ENCODE data around the gene HSD17B1. TPM values are rescaled to one million over a fixed set of nuclear protein-coding genes. Genes with fewer than 3 reads are reported as not detected.
A peak's percentile ranks its signal among the peaks of the same experiment; 100 is the strongest.

The HSD17B1 gene
- total and polyA plus RNA-seq, 2 of the 4 experiments (the other 2 are of a cell fraction): 0.72 to 1.4 TPM

DNA sequence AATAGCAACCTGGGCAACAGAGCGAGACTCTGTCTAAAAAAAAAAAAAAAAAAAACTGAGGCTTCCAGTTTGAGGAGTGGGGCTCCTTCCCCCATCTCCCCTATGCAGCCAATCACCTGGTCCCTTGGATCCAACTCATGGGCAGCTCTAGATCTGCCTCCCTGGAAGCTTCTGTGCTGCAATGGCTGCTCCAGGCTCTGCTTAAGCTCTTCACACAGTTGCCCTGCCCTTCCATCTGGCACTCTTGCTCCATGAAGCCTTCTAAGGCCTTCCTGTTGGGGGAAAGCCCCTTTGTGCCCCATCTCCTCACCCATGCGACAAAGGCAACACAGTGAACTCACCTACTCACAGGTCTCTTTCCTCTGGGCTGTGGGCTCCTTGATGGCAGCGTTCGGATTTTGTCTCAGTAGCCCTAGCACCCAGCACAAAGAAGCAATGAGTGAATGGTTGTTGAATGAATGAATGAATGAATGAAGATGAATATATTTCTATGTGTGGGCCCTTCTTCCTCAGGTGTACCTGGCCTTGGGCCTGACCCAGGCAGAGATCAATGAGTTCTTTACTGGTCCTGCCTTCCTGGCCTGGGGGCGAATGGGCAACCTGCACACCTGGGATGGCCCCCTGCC lies 14.8 kb upstream of the HSD17B1 start:
- Histone ChIP-seq H3K79me1 (ENCODE audit: low read depth in 1 of 2, low read length in 2 of 2) (peaks cover 16 to 32% of the 10 kb centered on the region in 2 experiments), H3K4me2 (ENCODE audit: low read depth, low read length) (no peak overlapping the region), H2BK5ac (ENCODE audit: low read depth, low read length, poor library complexity, severe bottlenecking) (no peak overlapping the region), H3K9ac (ENCODE audit: low read depth, low read length) (no peak overlapping the region), H2AK5ac (ENCODE audit: low read depth, low read length) (peak overlapping the region; percentile 53; the same call in 1 of the 2 replicates), H3K4me1 (ENCODE audit: control insufficient read depth, insufficient read depth, low read length) (peaks cover 10% of the 10 kb centered on the region), H3K9me1 (ENCODE audit: insufficient read depth, low read length) (peaks cover 26% of the 10 kb centered on the region), H4K20me1 (ENCODE audit: insufficient read depth, low read length) (peaks cover 9% of the 10 kb centered on the region; the same call in 1 of the 2 replicates), H4K8ac (ENCODE audit: low read depth in 2 of 2, low read length in 2 of 2) (no peak overlapping the region; a peak in 1 of 4 replicates), H2BK20ac (ENCODE audit: low read depth, low read length) (no peak overlapping the region), H3K4me3 (ENCODE audit: insufficient read depth, low read depth, low read length) (no peak overlapping the region), H4K5ac (ENCODE audit: low read depth, low read length) (no peak overlapping the region), H3K56ac (ENCODE audit: extremely low read depth, insufficient read depth, low read length) (no peak overlapping the region), H4K91ac (ENCODE audit: insufficient read depth, low read depth, low read length) (no peak overlapping the region), H3K36me3 (ENCODE audit: control insufficient read depth, insufficient read depth, low read length) (peaks cover 33% of the 10 kb centered on the region), H2BK120ac (ENCODE audit: low read depth, low read length) (no peak overlapping the region), H3K14ac (replicated peaks; ENCODE audit: low read depth, low read length) (no peak overlapping the region), H3K18ac (ENCODE audit: low read depth, low read length) (no peak overlapping the region), H3K4ac (ENCODE audit: low read depth, low read length) (no peak overlapping the region), H2BK15ac (ENCODE audit: low read depth, low read length) (no peak overlapping the region), H2AFZ (replicated peaks; ENCODE audit: low read length, poor library complexity) (no peak overlapping the region), H3K27ac (ENCODE audit: insufficient read depth, low read length) (no peak overlapping the region), H3K27me3 (ENCODE audit: control insufficient read depth, insufficient read depth, low read length) (no peaks in the 10 kb centered on the region), H3K23ac (ENCODE audit: low read depth, low read length) (no peak overlapping the region), H2AK9ac (replicated peaks; ENCODE audit: low read depth, low read length, poor library complexity) (peak overlapping the region; percentile 31), H3K9me3 (ENCODE audit: control insufficient read depth, insufficient read depth, low read length) (no peaks in the 10 kb centered on the region)
- CTCF ChIA-PET: interaction anchor here (0.6 kb wide), 2 partner anchors 141 to 367 kb away, joined by 3 read pairs; no protein-coding TSS in a partner anchor
- intact Hi-C loops (cut with micrococcal nuclease): no loop called here
- POLR2A ChIA-PET (ENCODE audit: unreplicated experiment): no interaction called here
- no peak for DNase-seq
- dilution Hi-C loops (cut with HindIII; ENCODE audit: low sequenced_read_pairs, unreplicated experiment): no loop called here
- ATAC-seq (ENCODE audit: low read depth): no peak
- TSS peak; percentile 27 for BruUV-seq (replicated peaks)
- TF ChIP-seq MAZ (IDR thresholded peaks at IDR 0.05; ENCODE audit: borderline replicate concordance, low read depth, low read length) (no peak), RFX5 (IDR thresholded peaks at IDR 0.05; ENCODE audit: low read depth, low read length) (no peak), MAFK (IDR thresholded peaks at IDR 0.05; ENCODE audit: low read depth, low read length) (no peak), BHLHE40 (IDR thresholded peaks at IDR 0.05; ENCODE audit: low read depth, low read length) (no peak), FOS (IDR thresholded peaks at IDR 0.05; ENCODE audit: low read depth, low read length) (no peak), CEBPB (IDR thresholded peaks at IDR 0.05; ENCODE audit: low read depth, low read length) (no peak), RCOR1 (IDR thresholded peaks at IDR 0.05; ENCODE audit: insufficient replicate concordance, low read length) (no peak), SMC3 (IDR thresholded peaks at IDR 0.05; ENCODE audit: low read depth, low read length) (no peak), CHD1 (IDR thresholded peaks at IDR 0.05; ENCODE audit: low read depth, low read length) (no peak), NFE2L2 (IDR thresholded peaks at IDR 0.05; ENCODE audit: low read depth, low read length) (no peak), MXI1 (IDR thresholded peaks at IDR 0.05; ENCODE audit: borderline replicate concordance, low read depth, low read length) (no peak), ELK1 (IDR thresholded peaks at IDR 0.05; ENCODE audit: borderline replicate concordance, low read depth, low read length) (no peak), POLR2A (IDR thresholded peaks at IDR 0.05; ENCODE audit: low read depth, low read length) (no peak)
- TF ChIP-seq, protein P1, sequence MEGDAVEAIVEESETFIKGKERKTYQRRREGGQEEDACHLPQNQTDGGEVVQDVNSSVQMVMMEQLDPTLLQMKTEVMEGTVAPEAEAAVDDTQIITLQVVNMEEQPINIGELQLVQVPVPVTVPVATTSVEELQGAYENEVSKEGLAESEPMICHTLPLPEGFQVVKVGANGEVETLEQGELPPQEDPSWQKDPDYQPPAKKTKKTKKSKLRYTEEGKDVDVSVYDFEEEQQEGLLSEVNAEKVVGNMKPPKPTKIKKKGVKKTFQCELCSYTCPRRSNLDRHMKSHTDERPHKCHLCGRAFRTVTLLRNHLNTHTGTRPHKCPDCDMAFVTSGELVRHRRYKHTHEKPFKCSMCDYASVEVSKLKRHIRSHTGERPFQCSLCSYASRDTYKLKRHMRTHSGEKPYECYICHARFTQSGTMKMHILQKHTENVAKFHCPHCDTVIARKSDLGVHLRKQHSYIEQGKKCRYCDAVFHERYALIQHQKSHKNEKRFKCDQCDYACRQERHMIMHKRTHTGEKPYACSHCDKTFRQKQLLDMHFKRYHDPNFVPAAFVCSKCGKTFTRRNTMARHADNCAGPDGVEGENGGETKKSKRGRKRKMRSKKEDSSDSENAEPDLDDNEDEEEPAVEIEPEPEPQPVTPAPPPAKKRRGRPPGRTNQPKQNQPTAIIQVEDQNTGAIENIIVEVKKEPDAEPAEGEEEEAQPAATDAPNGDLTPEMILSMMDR (conservative IDR thresholded peaks at IDR 0.05; ENCODE audit: low read depth, low read length): no peak
- TF ChIP-seq, protein P2, sequence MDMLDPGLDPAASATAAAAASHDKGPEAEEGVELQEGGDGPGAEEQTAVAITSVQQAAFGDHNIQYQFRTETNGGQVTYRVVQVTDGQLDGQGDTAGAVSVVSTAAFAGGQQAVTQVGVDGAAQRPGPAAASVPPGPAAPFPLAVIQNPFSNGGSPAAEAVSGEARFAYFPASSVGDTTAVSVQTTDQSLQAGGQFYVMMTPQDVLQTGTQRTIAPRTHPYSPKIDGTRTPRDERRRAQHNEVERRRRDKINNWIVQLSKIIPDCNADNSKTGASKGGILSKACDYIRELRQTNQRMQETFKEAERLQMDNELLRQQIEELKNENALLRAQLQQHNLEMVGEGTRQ (IDR thresholded peaks at IDR 0.05; ENCODE audit: low read depth, low read length): no peak
- in situ Hi-C loops (cut with MboI; ENCODE audit: low sequenced_read_pairs): no loop called here
- WGBS, 2 experiments (ENCODE audit: extremely low coverage in 2 of 2, insufficient read length in 1 of 2): 100% methylated on average over 1 of the region's 5 CpGs; no CpG with 5 or more reads in 1 of the 2 experiments

All from IMR-90 (cell line).